ENCODE results near the gene GALNTL6.
"Not testable (repeated sequence)": the region's sequence is repeated elsewhere in the genome, so short reads cannot be mapped to it uniquely, and the experiment has no call there.

DNA sequence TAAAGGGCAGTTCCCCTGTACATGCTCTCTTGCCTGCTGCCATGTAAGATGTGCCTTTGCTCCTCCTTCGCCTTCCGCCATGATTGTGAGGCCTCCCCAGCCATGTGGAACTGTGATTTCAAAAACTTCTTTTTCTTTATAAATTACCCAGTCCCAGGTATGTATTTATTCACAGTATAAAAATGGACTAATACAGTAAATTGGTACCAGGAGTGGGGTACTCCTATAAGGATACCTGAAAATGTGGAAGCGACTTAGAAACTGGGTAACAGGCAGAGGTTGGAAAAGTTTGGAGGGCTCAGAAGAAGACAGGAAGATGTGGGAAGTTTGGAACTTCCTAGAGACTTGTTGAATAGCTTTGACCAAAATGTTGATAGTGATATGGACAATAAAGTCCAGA lies 920.4 kb downstream of the GALNTL6 start:
- TF ChIP-seq, protein P1, sequence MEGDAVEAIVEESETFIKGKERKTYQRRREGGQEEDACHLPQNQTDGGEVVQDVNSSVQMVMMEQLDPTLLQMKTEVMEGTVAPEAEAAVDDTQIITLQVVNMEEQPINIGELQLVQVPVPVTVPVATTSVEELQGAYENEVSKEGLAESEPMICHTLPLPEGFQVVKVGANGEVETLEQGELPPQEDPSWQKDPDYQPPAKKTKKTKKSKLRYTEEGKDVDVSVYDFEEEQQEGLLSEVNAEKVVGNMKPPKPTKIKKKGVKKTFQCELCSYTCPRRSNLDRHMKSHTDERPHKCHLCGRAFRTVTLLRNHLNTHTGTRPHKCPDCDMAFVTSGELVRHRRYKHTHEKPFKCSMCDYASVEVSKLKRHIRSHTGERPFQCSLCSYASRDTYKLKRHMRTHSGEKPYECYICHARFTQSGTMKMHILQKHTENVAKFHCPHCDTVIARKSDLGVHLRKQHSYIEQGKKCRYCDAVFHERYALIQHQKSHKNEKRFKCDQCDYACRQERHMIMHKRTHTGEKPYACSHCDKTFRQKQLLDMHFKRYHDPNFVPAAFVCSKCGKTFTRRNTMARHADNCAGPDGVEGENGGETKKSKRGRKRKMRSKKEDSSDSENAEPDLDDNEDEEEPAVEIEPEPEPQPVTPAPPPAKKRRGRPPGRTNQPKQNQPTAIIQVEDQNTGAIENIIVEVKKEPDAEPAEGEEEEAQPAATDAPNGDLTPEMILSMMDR (IDR thresholded peaks at IDR 0.05) = not testable (repeated sequence)
- not testable (repeated sequence) for TF ChIP-seq POLR2AphosphoS5, EP300 (IDR thresholded peaks at IDR 0.05)

Measured in stomach (tissue), 4 donors.